Measurements from ENCODE around the gene DRD3.

The DRD3 gene

GRCh38 chr3:114176890-114177289 is 2.0 kb downstream of the DRD3 start:
- DNase-seq, result no peak

GRCh38 chr3:114176487-114176886 is 2.4 kb downstream of the DRD3 start:
- no peak for DNase-seq

GRCh38 chr3:114175204-114175987 is 3.5 kb downstream of the DRD3 start:
- no peak for DNase-seq

- DNase-seq, result no peak
These were observed 7.2 kb downstream of the DRD3 start for GRCh38 chr3:114171677-114172076.

GRCh38 chr3:114168150-114168549 is 10.7 kb downstream of the DRD3 start:
- no peak for DNase-seq

GRCh38 chr3:114157321-114157720 is 21.5 kb downstream of the DRD3 start:
- DNase-seq, result no peak

- DNase-seq, result no peak
These were observed 23.5 kb downstream of the DRD3 start for GRCh38 chr3:114155370-114155821.

DNA sequence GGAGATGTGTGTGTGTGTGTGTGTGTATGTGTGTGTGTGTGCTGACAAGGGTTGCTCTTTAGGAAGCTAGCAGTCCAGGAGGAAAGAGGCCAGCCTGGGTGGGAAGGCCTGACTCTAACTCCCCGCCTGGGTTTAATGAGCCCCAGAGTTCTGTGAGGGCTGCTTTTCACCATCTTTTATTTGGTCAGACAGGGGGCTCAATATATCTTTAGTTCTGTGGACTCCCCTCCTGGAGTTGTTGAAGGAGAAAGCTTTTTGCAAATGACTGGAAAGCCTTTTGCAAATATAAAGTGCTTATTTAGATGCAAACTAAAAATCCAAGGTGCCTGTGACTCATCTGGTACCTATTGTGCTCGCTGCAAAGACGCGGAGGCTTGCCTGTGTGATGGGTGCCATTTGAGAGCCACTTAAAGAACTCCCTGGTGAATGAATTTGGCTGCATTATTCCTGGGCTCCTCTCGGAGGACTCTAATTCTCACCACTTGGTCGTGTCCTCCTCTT is 24.5 kb downstream of the DRD3 start:
- DNase-seq, result no peak

DNA sequence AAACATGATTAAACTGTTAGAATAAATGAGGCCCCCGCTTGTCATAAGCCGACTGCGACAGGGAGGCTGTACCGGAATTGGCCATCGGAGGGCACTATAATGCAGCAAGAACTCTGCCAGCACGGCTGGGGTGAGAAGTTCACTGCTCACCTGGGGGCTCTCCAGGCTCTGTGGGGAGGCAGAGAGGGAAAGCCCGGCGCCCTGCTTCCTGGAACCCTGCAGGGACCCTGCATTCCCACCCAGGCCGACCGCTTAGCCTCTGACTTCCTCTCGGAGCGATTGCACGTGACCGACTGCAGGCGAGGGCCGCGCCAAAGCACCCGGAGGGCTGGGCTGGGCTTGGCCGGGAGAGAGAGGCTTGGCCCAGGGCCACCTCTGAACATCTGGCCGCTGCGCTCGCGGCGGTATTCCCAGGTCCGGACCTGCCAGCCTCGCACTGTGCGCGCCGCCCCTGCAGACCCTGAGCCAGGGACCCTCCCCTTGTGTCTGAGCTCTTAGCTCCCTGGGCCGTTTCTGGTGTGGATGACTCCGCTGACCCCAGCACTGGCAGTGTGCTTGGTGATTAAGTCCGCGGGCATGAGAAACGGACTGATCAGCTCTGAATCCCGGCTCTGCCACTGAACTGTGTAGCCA is 26.2 kb downstream of the DRD3 start:
- DNase-seq, result peak; percentile 66 to 85 (median 70)

GRCh38 chr3:114151091-114151490 is 27.8 kb downstream of the DRD3 start:
- DNase-seq, result no peak

DNA sequence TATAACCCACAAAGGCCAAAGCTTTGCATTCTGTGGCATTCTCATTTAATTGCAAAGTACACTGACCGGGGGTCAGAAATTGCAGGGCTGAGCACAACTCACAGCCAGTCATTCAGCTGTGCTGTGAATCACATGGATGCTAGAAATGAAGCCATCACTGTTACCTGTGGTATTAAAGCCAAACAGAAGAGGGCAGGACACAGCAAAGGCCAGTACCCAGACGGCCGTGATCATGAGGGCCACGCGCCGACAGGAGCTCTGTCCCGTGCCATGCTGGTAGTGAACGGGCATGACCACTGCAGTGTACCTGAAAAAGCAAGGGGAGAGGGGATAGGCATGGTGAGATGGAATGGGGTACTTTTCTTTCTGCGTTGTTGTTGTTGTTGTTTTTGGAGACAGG is 31.6 kb downstream of the DRD3 start:
- DNase-seq, result no peak

GRCh38 chr3:114144909-114145688 is 33.8 kb downstream of the DRD3 start:
- DNase-seq, result no peak

DNA sequence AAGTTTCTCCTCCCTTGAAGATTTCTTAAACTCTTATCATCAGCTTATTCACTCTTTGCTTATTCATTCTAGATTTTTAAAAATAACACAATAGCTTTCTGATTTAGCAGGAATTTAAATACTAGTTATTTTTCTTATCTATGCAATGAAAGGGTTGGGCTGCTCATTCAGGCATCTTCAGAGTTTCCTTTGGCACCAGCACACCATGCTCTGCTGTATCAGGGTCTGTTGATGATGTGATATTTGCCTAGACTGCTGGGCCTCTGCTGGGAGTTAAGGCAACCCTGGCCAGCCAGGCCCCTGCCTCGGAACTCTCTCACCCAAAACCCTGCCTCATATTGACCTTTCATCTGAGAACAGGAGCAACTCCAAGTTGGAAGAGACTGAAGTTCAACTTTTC is 35.0 kb downstream of the DRD3 start:
- DNase-seq, result no peak

DNA sequence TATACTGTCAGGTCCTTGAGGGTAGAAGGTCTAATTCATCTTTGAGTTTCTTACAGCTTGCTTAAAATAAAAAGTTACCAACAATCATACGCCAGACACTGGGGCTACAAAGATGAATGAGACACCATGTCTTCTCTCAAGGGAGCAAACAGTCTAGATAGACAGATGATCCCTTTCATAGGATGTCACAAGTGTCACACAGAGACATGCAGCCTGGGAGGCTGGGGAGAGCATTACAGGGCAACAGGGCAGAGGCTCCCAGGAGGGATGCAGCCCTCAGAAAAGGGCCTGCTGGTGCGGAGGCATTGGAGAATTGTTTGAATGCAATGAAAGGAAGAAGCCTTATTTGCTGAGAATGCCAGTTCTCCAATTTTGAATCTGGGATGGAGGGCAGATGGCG is 39.0 kb downstream of the DRD3 start:
- no peak for DNase-seq

GRCh38 chr3:114133947-114134346 is 44.9 kb downstream of the DRD3 start:
- DNase-seq, result no peak

GRCh38 chr3:114132500-114132899 is 46.4 kb downstream of the DRD3 start:
- DNase-seq, result no peak

DNA sequence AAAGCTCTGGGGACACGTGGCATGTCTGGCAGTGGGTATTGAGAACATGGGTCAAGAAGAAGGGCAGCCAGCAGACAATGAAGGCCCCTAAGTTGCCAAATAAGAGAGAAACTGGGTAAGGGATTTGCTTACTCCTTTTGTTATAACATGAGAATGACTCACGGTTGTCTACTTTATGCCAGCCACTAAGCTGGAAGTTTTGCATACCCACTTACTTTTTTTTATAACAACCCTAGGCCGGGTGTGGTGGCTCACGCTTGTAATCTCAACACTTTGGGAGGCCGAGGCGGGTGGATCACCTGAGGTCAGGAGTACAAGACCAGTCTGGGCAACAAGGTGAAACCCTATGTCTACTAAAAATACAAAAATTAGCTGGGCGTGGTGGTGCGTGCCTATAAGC is 50.0 kb downstream of the DRD3 start:
- no peak for DNase-seq

DNA sequence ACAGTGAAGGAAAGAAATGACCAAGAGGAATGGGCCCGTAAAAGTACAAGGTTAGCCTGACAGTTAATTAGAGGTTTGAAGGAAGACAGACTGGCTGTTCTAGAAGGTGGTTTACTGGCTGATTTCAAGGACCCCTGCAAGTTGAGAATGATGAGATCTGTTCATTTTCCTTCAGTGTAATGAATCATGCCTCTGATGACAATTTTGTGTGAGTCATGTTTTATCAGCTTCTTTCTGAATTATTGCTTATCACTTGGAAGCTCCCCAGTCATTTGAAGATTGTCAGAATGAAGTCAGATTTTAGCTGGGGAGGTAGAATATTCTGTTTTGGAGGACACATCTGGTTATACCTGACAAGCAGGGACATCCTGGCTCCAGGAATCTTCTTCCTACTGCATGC is 50.6 kb downstream of the DRD3 start:
- no peak for DNase-seq

- no peak for DNase-seq
These were observed 51.3 kb downstream of the DRD3 start for GRCh38 chr3:114127517-114127916.

DNA sequence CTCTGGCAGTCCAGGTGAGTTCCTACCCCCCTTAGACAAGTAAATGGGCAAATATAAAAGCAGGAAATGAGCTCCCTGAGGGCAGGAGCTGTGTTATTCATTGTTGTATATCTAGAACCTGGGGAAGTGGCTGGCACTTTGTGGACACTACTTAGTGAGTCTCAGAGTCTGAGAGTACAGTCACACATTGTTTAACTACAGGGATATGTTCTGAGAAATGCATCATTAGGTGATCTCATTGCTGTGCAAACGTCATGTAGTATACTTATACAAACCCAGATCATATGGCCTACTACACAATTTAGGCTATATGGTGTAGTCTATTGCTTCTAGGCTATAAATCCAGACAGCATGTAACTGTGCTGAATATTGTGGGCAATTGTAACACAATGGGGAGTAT is 52.4 kb downstream of the DRD3 start:
- DNase-seq, result no peak

GRCh38 chr3:114122027-114122709 is 56.7 kb downstream of the DRD3 start:
- DNase-seq, result no peak

DNA sequence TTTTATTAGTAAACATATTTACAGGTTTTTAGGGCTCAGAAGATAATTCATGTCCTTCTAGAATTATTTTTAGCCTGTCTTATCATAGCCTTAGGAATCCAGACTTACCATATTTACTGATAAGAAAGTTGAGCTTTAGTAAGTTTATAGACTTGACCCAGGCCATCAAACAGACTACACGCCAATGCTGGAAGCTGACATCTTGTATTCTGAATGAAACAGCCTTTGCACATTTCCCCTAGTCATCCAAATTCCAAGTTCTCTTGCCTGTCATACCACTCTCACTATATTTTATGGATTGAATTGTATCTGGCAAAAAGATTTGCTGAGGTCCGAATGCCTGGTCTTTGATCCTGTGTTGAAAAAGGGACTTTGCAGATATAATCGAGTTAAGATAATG is 58.6 kb downstream of the DRD3 start:
- no peak for DNase-seq

DNA sequence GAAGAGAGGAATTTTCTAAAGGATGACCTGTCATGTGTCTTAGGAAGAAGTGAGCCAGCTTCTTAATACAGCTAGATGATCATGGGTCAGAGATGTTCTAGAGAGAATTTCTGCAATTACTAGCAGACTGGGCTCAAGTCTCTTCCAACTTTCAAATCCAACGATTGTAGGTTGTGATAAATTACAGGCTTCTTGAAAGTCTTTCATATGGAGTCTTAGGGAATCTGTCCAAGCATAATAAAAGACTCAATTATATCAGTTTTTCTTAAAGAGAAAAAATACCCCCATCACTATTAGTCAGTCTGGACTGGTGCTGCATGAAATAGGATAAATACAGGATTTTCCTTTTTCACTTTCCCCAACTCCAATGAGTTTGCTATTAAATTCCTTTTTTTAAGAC is 59.1 kb downstream of the DRD3 start:
- no peak for DNase-seq
